Liver (tissue), 9 donors: ENCODE data around the gene HS6ST3. TPM values are rescaled to one million over a fixed set of nuclear protein-coding genes. Genes with fewer than 3 reads are reported as not detected.
"Not testable (repeated sequence)": the region's sequence is repeated elsewhere in the genome, so short reads cannot be mapped to it uniquely, and the experiment has no call there.

ENCODE experiments used
- DNase-seq: peaks from one replicate; pipeline ENCODE4 v3.0.0-alpha.2; 2017; ENCODE audit warnings: low spot score
- H3K27ac ChIP-seq, 2 donors: one replicate each; pipeline ENCODE4 v1.7.0; 2013; ENCODE audit warnings: inconsistent platforms in 2 of 2, low read length in 2 of 2, control low read depth in 1 of 2, low read depth in 1 of 2, mild to moderate bottlenecking in 1 of 2
- H3K27me3 ChIP-seq, 4 donors: one replicate each; pipeline versions ENCODE4 v1.6.1 to v1.7.0; 2013; ENCODE audit warnings: low read length in 3 of 4, inconsistent platforms in 1 of 4, mild to moderate bottlenecking in 1 of 4, moderate library complexity in 1 of 4; ENCODE audit not compliant: control insufficient read depth in 4 of 4, insufficient read depth in 4 of 4
- H3K36me3 ChIP-seq, 4 donors: one replicate each; pipeline versions ENCODE4 v1.6.1 to v1.7.0; 2013; ENCODE audit warnings: low read length in 3 of 4, mild to moderate bottlenecking in 3 of 4, low read depth in 1 of 4, moderate library complexity in 1 of 4; ENCODE audit not compliant: control insufficient read depth in 4 of 4, insufficient read depth in 3 of 4
- H3K4me1 ChIP-seq, 4 donors: one replicate each; pipeline versions ENCODE4 v1.6.1 to v1.7.0; 2013; ENCODE audit warnings: low read length in 3 of 4, mild to moderate bottlenecking in 3 of 4, moderate library complexity in 1 of 4; ENCODE audit not compliant: control insufficient read depth in 4 of 4, insufficient read depth in 4 of 4
- H3K4me3 ChIP-seq, 3 donors: one replicate each; pipeline versions ENCODE4 v1.6.1 to v1.7.0; 2013; ENCODE audit warnings: low read length in 3 of 3, control low read depth in 1 of 3, low read depth in 1 of 3, mild to moderate bottlenecking in 1 of 3
- H3K9ac ChIP-seq, 2 donors: one replicate each; pipeline ENCODE4 v1.7.0; 2013; ENCODE audit warnings: low read length in 2 of 2, mild to moderate bottlenecking in 2 of 2, moderate library complexity in 2 of 2, control low read depth in 1 of 2, low read depth in 1 of 2
- H3K9me3 ChIP-seq, 4 donors: one replicate each; pipeline versions ENCODE4 v1.6.1 to v1.7.0; 2013; ENCODE audit warnings: low read length in 3 of 4; ENCODE audit not compliant: control insufficient read depth in 4 of 4
- EGR1 ChIP-seq, 2 donors: IDR thresholded peaks; 2 replicates each; pipeline ENCODE4 v1.6.1; 2016 to 2018; ENCODE audit warnings: antibody characterized with exemption in 2 of 2, low read depth in 2 of 2
- FOXA1 ChIP-seq: IDR thresholded peaks from 2 replicates; pipeline ENCODE4 v1.6.1; 2016; ENCODE audit warnings: antibody characterized with exemption
- FOXA2 ChIP-seq: IDR thresholded peaks from 2 replicates; pipeline ENCODE4 v1.6.1; 2016; ENCODE audit warnings: antibody characterized with exemption
- GABPA ChIP-seq, 2 donors: IDR thresholded peaks in 1 of 2; conservative IDR thresholded peaks in 1 of 2; 2 replicates each; pipeline ENCODE4 v1.6.1; 2016; ENCODE audit warnings: antibody characterized with exemption in 2 of 2, mild to moderate bottlenecking in 1 of 2, moderate library complexity in 1 of 2
- HNF4A ChIP-seq, 2 donors: conservative IDR thresholded peaks; 2 replicates each; pipeline ENCODE4 v1.6.1; 2016; ENCODE audit warnings: antibody characterized with exemption in 2 of 2, mild to moderate bottlenecking in 2 of 2
- HNF4G ChIP-seq: IDR thresholded peaks from 2 replicates; pipeline ENCODE4 v1.6.1; 2016; ENCODE audit warnings: antibody characterized with exemption
- JUND ChIP-seq, 2 donors: IDR thresholded peaks; 2 replicates each; pipeline ENCODE4 v1.6.1; 2016; ENCODE audit warnings: antibody characterized with exemption in 2 of 2
- NR2F2 ChIP-seq: IDR thresholded peaks from 2 replicates; pipeline ENCODE4 v1.6.1; 2016; ENCODE audit warnings: antibody characterized with exemption
- RAD21 ChIP-seq, 2 donors: IDR thresholded peaks; 2 replicates each; pipeline ENCODE4 v1.6.1; 2016; ENCODE audit warnings: antibody characterized with exemption in 2 of 2, mild to moderate bottlenecking in 2 of 2
- RXRA ChIP-seq, 2 donors: IDR thresholded peaks; 2 replicates each; pipeline ENCODE4 v1.6.1; 2017 to 2018; ENCODE audit warnings: antibody characterized with exemption in 2 of 2, mild to moderate bottlenecking in 1 of 2
- SP1 ChIP-seq: IDR thresholded peaks from 2 replicates; pipeline ENCODE4 v1.6.1; 2018; ENCODE audit warnings: antibody characterized with exemption, mild to moderate bottlenecking
- TAF1 ChIP-seq: conservative IDR thresholded peaks from 2 replicates; pipeline ENCODE4 v1.6.1; 2016; ENCODE audit warnings: antibody characterized with exemption, mild to moderate bottlenecking
- YY1 ChIP-seq: IDR thresholded peaks from 2 replicates; pipeline ENCODE4 v1.6.1; 2016; ENCODE audit warnings: antibody characterized with exemption, mild to moderate bottlenecking
- WGBS: extraction: QIAGEN DNeasy Blood & Tissue Kit; methylation state at CpG from one replicate; pipeline ENCODE4 v1.1.7; 2013; 5-methylcytosine and 5-hydroxymethylcytosine counted together
- polyA plus RNA-seq, 2 donors: library from polyadenylated mRNA; stranded (reverse) in 1 of 2; unstranded in 1 of 2; fragments of 200-250 nt in 1 of 2; fragments of >200 nt in 1 of 2; fragmentation: Nextera tagmentation in 1 of 2; extraction: Ambion mirVana in 1 of 2; gene quantifications; one replicate each; pipeline versions ENCODE4 v1.2.1 to v1.2.3, GENCODE V29; 2013 to 2015
- total RNA-seq, 2 donors: library from RNA; depleted of rRNA; stranded (reverse); fragments of >200 nt; gene quantifications; one replicate each; pipeline ENCODE4 v1.2.3, GENCODE V29; 2014
- TF ChIP-seq, protein P1 (sequence below): IDR thresholded peaks from 2 replicates; pipeline ENCODE4 v1.6.1; 2016; ENCODE audit warnings: antibody characterized with exemption, mild to moderate bottlenecking
- TF ChIP-seq, protein P2 (sequence below): IDR thresholded peaks from 2 replicates; pipeline ENCODE4 v1.6.1; 2016; ENCODE audit warnings: antibody characterized with exemption
- TF ChIP-seq, protein P3 (sequence below): IDR thresholded peaks from 2 replicates; pipeline ENCODE4 v1.6.1; 2016; ENCODE audit warnings: antibody characterized with exemption
- TF ChIP-seq, protein P4 (sequence below): IDR thresholded peaks from 2 replicates; pipeline ENCODE4 v1.6.1; 2016; ENCODE audit warnings: antibody characterized with exemption
- donor health status: healthy.
- donor health status: healthy.
- donor health status: healthy.
- donor health status: healthy.
- donor health status: healthy.

Gene HS6ST3
- total and polyA plus RNA-seq, 4 donors = under 0.01 TPM; not detected in 3

DNA sequence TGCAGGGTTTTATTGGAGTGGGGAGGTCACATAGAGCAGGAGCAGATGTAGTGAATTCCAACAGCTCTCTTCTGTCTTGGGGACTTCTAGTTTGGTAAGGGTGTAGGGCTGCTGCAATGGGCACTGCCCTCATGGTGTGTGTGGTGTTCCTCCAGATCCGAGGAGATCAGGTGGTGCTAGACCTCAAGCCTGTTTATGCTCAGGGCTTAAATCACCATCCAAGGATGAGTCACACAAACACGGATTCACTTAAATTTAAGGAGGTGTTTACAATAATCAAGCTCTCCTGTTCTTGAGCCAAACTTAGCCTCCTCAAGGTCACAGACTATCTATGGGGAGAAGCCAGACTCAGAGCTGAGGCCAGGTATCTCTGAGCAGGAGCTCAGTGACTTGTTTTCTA is 23.0 kb downstream of the HS6ST3 start:
- Histone ChIP-seq H3K9me3 (peaks cover 0 to 4% (median 0%) of the 10 kb centered on the region in 4 donors), H3K27me3 (no peaks in the 10 kb centered on the region), H3K4me3 (no peak overlapping the region), H3K4me1 (no peaks in the 10 kb centered on the region), H3K9ac (no peak overlapping the region), H3K27ac (no peak overlapping the region), H3K36me3 (no peaks in the 10 kb centered on the region)
- DNase-seq = no peak
- WGBS = 72% methylated on average over 2 of the region's 2 CpGs
- TF ChIP-seq, protein P1, sequence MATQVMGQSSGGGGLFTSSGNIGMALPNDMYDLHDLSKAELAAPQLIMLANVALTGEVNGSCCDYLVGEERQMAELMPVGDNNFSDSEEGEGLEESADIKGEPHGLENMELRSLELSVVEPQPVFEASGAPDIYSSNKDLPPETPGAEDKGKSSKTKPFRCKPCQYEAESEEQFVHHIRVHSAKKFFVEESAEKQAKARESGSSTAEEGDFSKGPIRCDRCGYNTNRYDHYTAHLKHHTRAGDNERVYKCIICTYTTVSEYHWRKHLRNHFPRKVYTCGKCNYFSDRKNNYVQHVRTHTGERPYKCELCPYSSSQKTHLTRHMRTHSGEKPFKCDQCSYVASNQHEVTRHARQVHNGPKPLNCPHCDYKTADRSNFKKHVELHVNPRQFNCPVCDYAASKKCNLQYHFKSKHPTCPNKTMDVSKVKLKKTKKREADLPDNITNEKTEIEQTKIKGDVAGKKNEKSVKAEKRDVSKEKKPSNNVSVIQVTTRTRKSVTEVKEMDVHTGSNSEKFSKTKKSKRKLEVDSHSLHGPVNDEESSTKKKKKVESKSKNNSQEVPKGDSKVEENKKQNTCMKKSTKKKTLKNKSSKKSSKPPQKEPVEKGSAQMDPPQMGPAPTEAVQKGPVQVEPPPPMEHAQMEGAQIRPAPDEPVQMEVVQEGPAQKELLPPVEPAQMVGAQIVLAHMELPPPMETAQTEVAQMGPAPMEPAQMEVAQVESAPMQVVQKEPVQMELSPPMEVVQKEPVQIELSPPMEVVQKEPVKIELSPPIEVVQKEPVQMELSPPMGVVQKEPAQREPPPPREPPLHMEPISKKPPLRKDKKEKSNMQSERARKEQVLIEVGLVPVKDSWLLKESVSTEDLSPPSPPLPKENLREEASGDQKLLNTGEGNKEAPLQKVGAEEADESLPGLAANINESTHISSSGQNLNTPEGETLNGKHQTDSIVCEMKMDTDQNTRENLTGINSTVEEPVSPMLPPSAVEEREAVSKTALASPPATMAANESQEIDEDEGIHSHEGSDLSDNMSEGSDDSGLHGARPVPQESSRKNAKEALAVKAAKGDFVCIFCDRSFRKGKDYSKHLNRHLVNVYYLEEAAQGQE = no peak
- TF ChIP-seq EGR1 (IDR thresholded peaks at IDR 0.05; ENCODE audit: low read depth in 2 of 2) (no peak), YY1 (no peak), FOXA2 (no peak), HNF4G (no peak), FOXA1 (no peak), RAD21 (IDR thresholded peaks at IDR 0.05) (no peak), HNF4A (conservative IDR thresholded peaks at IDR 0.05) (no peak), JUND (IDR thresholded peaks at IDR 0.05) (no peak), TAF1 (no peak)
- TF ChIP-seq, protein P2, sequence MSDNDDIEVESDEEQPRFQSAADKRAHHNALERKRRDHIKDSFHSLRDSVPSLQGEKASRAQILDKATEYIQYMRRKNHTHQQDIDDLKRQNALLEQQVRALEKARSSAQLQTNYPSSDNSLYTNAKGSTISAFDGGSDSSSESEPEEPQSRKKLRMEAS = no peak
- TF ChIP-seq, protein P3, sequence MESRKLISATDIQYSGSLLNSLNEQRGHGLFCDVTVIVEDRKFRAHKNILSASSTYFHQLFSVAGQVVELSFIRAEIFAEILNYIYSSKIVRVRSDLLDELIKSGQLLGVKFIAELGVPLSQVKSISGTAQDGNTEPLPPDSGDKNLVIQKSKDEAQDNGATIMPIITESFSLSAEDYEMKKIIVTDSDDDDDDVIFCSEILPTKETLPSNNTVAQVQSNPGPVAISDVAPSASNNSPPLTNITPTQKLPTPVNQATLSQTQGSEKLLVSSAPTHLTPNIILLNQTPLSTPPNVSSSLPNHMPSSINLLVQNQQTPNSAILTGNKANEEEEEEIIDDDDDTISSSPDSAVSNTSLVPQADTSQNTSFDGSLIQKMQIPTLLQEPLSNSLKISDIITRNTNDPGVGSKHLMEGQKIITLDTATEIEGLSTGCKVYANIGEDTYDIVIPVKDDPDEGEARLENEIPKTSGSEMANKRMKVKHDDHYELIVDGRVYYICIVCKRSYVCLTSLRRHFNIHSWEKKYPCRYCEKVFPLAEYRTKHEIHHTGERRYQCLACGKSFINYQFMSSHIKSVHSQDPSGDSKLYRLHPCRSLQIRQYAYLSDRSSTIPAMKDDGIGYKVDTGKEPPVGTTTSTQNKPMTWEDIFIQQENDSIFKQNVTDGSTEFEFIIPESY = no peak
- TF ChIP-seq, protein P4, sequence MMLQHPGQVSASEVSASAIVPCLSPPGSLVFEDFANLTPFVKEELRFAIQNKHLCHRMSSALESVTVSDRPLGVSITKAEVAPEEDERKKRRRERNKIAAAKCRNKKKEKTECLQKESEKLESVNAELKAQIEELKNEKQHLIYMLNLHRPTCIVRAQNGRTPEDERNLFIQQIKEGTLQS = no peak

DNA sequence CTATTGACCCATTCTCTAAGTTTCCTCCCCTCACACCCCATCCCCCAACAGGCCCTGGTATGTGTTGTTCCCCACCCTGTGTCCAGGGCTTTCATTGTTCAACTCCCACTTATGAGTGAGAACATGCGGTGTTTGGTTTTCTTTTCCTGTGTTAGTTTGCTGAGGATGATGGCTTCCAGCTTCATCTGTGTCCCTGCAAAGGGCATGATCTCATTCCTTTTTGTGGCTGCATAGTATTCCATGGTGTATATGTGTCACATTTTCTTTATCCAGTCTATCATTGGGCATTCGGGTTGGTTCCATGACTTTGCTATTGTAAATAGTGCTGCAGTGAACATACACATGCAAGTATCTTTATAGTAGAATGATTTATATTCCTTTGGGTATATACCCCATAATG is 25.5 kb downstream of the HS6ST3 start:
- not testable (repeated sequence) for DNase-seq, H3K9me3 ChIP-seq

DNA sequence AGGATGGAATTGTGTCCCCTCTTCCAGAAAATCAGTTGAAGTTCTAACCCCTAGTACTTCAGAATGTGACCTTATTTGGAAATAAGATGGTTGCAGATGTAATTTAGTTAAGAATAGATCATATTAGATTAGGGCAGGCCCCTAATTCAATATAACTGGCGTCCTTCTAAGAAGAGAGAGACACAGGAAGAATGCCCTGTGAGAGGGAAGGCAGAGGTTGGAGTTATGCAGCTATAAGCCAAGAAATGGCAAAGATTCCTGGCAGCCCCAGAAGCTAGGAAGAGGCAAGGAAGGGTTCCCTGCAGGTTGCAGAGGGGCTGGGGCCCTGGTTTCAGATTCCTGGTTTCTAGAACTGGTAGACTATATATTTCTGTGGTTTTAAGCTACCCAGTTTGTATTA is 30.0 kb downstream of the HS6ST3 start:
- no peak overlapping the region for H3K4me3 ChIP-seq
- H3K27ac ChIP-seq = no peak overlapping the region
- H3K9me3 ChIP-seq = no peaks in the 10 kb centered on the region
- H3K9ac ChIP-seq = no peak overlapping the region
- H3K27me3 ChIP-seq = no peaks in the 10 kb centered on the region
- H3K36me3 ChIP-seq = no peaks in the 10 kb centered on the region
- DNase-seq = no peak
- H3K4me1 ChIP-seq = no peaks in the 10 kb centered on the region
- 78% methylated on average over 1 of the region's 1 CpG for WGBS
- TF ChIP-seq NR2F2 (no peak), RAD21 (IDR thresholded peaks at IDR 0.05) (no peak), FOXA1 (no peak), SP1 (no peak), JUND (IDR thresholded peaks at IDR 0.05) (no peak), GABPA (IDR thresholded peaks at IDR 0.05 in 1 of 2, conservative IDR thresholded peaks at IDR 0.05 in 1 of 2) (no peak), YY1 (no peak), RXRA (IDR thresholded peaks at IDR 0.05) (no peak), HNF4A (conservative IDR thresholded peaks at IDR 0.05) (no peak), EGR1 (IDR thresholded peaks at IDR 0.05; ENCODE audit: low read depth in 2 of 2) (no peak), TAF1 (no peak), FOXA2 (no peak)
- TF ChIP-seq, protein P1 = no peak
- TF ChIP-seq, protein P2 = no peak
- TF ChIP-seq, protein P4 = no peak

More for the DNA sequence above, 25.5 kb downstream of the HS6ST3 start:
- not testable (repeated sequence) for H3K27ac ChIP-seq, H3K4me3 ChIP-seq, H3K9ac ChIP-seq, H3K27me3 ChIP-seq, H3K4me1 ChIP-seq, H3K36me3 ChIP-seq
- 90% methylated on average over 2 of the region's 2 CpGs for WGBS
